ENCODE results near the gene STRIP1. TPM values are rescaled to one million over a fixed set of nuclear protein-coding genes. Genes with fewer than 3 reads are reported as not detected.

STRIP1 gene
- total RNA-seq = 51.0 and 51.4 TPM in 2 replicates

DNA sequence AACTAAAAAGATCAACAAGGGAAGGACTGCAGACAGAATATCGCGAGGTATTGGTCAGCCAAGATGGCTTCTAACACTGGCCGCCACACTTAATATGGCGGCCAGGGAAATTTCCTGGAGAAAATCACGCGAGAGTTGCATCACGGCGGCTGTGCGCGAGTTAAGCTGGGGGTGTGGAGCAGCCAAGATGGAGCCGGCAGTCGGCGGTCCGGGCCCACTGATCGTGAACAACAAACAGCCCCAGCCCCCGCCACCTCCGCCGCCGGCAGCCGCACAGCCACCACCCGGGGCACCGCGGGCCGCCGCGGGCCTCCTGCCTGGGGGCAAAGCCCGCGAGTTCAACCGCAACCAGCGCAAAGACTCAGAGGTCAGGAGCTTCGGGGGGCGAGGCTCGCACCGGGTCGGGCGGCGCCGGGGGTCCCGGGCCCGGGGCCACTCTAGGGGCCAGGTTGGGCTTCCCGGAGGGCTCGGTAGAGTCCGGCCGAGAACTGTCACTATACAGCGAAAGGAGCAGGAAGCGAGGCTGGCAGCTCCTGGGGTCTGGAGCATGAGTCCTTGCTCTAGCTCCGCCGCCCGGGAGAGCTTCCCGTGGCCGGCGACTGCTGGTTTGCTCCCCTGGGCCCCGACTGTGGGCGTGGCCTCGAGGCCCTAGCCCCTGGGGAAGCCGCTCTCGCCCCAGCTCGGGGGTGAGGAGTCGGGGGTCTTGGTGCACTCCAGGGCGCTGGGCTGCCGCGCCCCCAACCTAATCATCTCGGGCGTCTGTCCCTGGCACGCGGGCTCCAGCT is at the start of gene STRIP1:
STRIP1 (plus strand) TSS at position 174 of the 785 bp plus-strand sequence; CDS start at position 188, 14 bp downstream.
- H2AFZ ChIP-seq (ENCODE audit: low read length) = peak within 1 kb of the TSS; percentile 85
- peak within 1 kb of the TSS; percentile 97 for H3K4me2 ChIP-seq (ENCODE audit: insufficient read depth, low read length)
- no peaks in the 10 kb centered on the region for H3K27me3 ChIP-seq (ENCODE audit: insufficient read depth, low read length)
- peaks cover 26% of the 10 kb centered on the region for H3K36me3 ChIP-seq (ENCODE audit: insufficient read depth, low read length)
- peaks cover 19% of the 10 kb centered on the region for H3K4me1 ChIP-seq (ENCODE audit: insufficient read depth, low read length)
- H3K4me3 ChIP-seq (ENCODE audit: insufficient read depth, low read length) = peak within 1 kb of the TSS; percentile 90
- DNase-seq (ENCODE audit: insufficient read length, low spot score, missing footprints) = peak; percentile 95
- peaks cover 40% of the 10 kb centered on the region for H3K79me2 ChIP-seq (ENCODE audit: insufficient read depth, low read length)
- TF ChIP-seq, protein P1, sequence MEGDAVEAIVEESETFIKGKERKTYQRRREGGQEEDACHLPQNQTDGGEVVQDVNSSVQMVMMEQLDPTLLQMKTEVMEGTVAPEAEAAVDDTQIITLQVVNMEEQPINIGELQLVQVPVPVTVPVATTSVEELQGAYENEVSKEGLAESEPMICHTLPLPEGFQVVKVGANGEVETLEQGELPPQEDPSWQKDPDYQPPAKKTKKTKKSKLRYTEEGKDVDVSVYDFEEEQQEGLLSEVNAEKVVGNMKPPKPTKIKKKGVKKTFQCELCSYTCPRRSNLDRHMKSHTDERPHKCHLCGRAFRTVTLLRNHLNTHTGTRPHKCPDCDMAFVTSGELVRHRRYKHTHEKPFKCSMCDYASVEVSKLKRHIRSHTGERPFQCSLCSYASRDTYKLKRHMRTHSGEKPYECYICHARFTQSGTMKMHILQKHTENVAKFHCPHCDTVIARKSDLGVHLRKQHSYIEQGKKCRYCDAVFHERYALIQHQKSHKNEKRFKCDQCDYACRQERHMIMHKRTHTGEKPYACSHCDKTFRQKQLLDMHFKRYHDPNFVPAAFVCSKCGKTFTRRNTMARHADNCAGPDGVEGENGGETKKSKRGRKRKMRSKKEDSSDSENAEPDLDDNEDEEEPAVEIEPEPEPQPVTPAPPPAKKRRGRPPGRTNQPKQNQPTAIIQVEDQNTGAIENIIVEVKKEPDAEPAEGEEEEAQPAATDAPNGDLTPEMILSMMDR (IDR thresholded peaks at IDR 0.05; ENCODE audit: extremely low read depth, low read depth, low read length) = no peak
- no peaks in the 10 kb centered on the region for H3K9me3 ChIP-seq (ENCODE audit: low read depth, low read length)
- peak within 1 kb of the TSS; percentile 79 for H3K27ac ChIP-seq (ENCODE audit: low read depth, low read length)
- H4K20me1 ChIP-seq (ENCODE audit: insufficient read depth, low read length) = peaks cover 23% of the 10 kb centered on the region

GRCh38 chr1:109985247-109986053 is 49.0 kb upstream of the STRIP1 start:
- TF ChIP-seq, protein P1 (IDR thresholded peaks at IDR 0.05; ENCODE audit: extremely low read depth, low read depth, low read length) = no peak
- Histone ChIP-seq H3K27ac (ENCODE audit: low read depth, low read length) (peak overlapping the region; percentile 82), H3K4me1 (ENCODE audit: insufficient read depth, low read length) (peaks cover 45% of the 10 kb centered on the region), H3K79me2 (ENCODE audit: insufficient read depth, low read length) (peaks cover 58% of the 10 kb centered on the region), H3K9me3 (ENCODE audit: low read depth, low read length) (no peaks in the 10 kb centered on the region), H2AFZ (ENCODE audit: low read length) (peak overlapping the region; percentile 13), H3K36me3 (ENCODE audit: insufficient read depth, low read length) (peaks cover 7% of the 10 kb centered on the region), H4K20me1 (ENCODE audit: insufficient read depth, low read length) (peaks cover 39% of the 10 kb centered on the region), H3K4me2 (ENCODE audit: insufficient read depth, low read length) (peak overlapping the region; percentile 97), H3K27me3 (ENCODE audit: insufficient read depth, low read length) (no peaks in the 10 kb centered on the region), H3K4me3 (ENCODE audit: insufficient read depth, low read length) (peak overlapping the region; percentile 78)
- DNase-seq (ENCODE audit: insufficient read length, low spot score, missing footprints) = peak; percentile 64

GRCh38 chr1:109986054-109986444 is 48.4 kb upstream of the STRIP1 start:
- Histone ChIP-seq H3K4me1 (ENCODE audit: insufficient read depth, low read length) (peaks cover 44% of the 10 kb centered on the region), H3K4me2 (ENCODE audit: insufficient read depth, low read length) (peak overlapping the region; percentile 97), H3K27ac (ENCODE audit: low read depth, low read length) (peak overlapping the region; percentile 82), H3K36me3 (ENCODE audit: insufficient read depth, low read length) (peaks cover 7% of the 10 kb centered on the region), H3K27me3 (ENCODE audit: insufficient read depth, low read length) (no peaks in the 10 kb centered on the region), H3K4me3 (ENCODE audit: insufficient read depth, low read length) (peak overlapping the region; percentile 78), H2AFZ (ENCODE audit: low read length) (no peak overlapping the region), H3K79me2 (ENCODE audit: insufficient read depth, low read length) (peaks cover 64% of the 10 kb centered on the region), H4K20me1 (ENCODE audit: insufficient read depth, low read length) (peaks cover 39% of the 10 kb centered on the region), H3K9me3 (ENCODE audit: low read depth, low read length) (no peaks in the 10 kb centered on the region)
- TF ChIP-seq, protein P1 (IDR thresholded peaks at IDR 0.05; ENCODE audit: extremely low read depth, low read depth, low read length) = no peak
- DNase-seq (ENCODE audit: insufficient read length, low spot score, missing footprints) = no peak

Measured in osteoblast (primary cell).